Measurements from ENCODE around the gene MYO3B.

MYO3B gene

GRCh38 chr2:170307052-170307451 is 129.1 kb downstream of the MYO3B start:
- DNase-seq: no peak

- DNase-seq: no peak
Observed at GRCh38 chr2:170307555-170308351, 129.8 kb downstream of the MYO3B start.

- DNase-seq: no peak
Observed at GRCh38 chr2:170310876-170311502, 133.0 kb downstream of the MYO3B start.

GRCh38 chr2:170313347-170313991 is 135.5 kb downstream of the MYO3B start:
- peak; percentile 72 for DNase-seq

- no peak for DNase-seq
Observed at GRCh38 chr2:170313992-170314348, 136.0 kb downstream of the MYO3B start.

- DNase-seq: no peak
Observed at GRCh38 chr2:170314744-170315447, 136.9 kb downstream of the MYO3B start.

GRCh38 chr2:170320948-170321347 is 143.0 kb downstream of the MYO3B start:
- no peak for DNase-seq

GRCh38 chr2:170321526-170321925 is 143.6 kb downstream of the MYO3B start:
- no peak for DNase-seq

- no peak for DNase-seq
Observed at GRCh38 chr2:170322140-170322766, 144.3 kb downstream of the MYO3B start.

GRCh38 chr2:170323743-170324142 is 145.8 kb downstream of the MYO3B start:
- DNase-seq: no peak

- peak; percentile 88 for DNase-seq
Observed at GRCh38 chr2:170324640-170325046, 146.7 kb downstream of the MYO3B start.

GRCh38 chr2:170330881-170331280 is 152.9 kb downstream of the MYO3B start:
- no peak for DNase-seq

GRCh38 chr2:170332676-170333402 is 154.9 kb downstream of the MYO3B start:
- DNase-seq: peak; percentile 88

GRCh38 chr2:170335351-170335750 is 157.4 kb downstream of the MYO3B start:
- DNase-seq: no peak

- no peak for DNase-seq
Observed at GRCh38 chr2:170336408-170336807, 158.5 kb downstream of the MYO3B start.

GRCh38 chr2:170336916-170337315 is 159.0 kb downstream of the MYO3B start:
- DNase-seq: no peak

GRCh38 chr2:170339322-170339721 is 161.4 kb downstream of the MYO3B start:
- DNase-seq: peak; percentile 53

GRCh38 chr2:170339750-170340692 is 162.1 kb downstream of the MYO3B start:
- peak; percentile 54 for DNase-seq

- DNase-seq: no peak
Observed at GRCh38 chr2:170340693-170341068, 162.7 kb downstream of the MYO3B start.

GRCh38 chr2:170341684-170342623 is 164.0 kb downstream of the MYO3B start:
- peak; percentile 41 for DNase-seq
